ENCODE measurements around the gene GUCY1A1.

The GUCY1A1 gene

GRCh38 chr4:155694100-155694785, 27.6 kb downstream of the GUCY1A1 start:
- DNase-seq, result no peak

GRCh38 chr4:155696226-155696625, 29.6 kb downstream of the GUCY1A1 start:
- DNase-seq, result no peak

DNA sequence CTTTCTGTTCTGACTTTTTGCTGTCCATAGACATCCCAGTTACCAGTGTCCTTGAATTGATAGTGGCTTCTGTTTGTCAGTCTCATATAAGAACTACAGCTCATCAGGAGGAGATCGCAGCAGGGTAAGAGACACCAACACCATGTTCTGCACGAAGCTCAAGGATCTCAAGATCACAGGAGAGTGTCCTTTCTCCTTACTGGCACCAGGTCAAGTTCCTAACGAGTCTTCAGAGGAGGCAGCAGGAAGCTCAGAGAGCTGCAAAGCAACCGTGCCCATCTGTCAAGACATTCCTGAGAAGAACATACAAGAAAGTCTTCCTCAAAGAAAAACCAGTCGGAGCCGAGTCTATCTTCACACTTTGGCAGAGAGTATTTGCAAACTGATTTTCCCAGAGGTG, 30.1 kb downstream of the GUCY1A1 start:
- DNase-seq, result no peak

DNA sequence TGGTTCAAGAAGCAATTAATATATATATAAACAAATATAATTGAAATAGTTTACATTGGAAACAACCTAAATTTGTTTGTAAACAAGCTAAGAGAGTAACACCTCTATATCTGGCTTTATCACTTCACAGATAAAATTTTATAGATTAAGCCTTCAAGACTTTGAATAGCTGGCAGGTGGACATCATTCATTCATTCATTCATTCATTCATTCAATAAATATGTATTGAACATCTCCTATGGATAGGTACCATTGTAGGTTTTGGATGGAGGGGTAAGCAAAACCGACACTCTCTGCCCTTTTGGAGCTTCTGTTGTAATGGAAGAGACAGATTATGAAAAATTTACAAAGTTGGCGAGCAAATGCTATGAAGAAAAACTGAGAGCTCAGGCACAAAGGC, 35.2 kb downstream of the GUCY1A1 start:
- no peak for DNase-seq

- no peak for DNase-seq
Observed at GRCh38 chr4:155703486-155704247, 37.0 kb downstream of the GUCY1A1 start.

- DNase-seq, result no peak
Observed at GRCh38 chr4:155704841-155705404, 38.3 kb downstream of the GUCY1A1 start.

DNA sequence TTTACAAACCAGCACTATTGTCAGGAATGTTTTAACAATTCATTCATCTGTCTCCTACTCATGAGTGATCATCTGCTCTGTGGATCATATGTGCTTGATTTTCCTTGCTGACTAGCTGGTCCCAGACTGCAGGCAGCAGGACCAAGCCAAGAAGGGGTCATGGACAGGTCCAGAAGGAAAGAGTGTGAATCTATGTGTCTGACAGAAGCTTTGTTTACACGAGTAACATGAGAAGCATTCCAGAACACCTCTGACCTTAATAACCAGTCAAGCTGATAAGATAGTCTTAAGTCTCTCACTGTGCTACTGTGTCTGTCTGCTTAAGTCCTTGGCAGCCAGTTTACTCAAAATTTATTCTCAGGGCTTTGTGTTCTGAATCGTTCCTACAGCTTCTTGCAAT, 39.0 kb downstream of the GUCY1A1 start:
- DNase-seq, result no peak

DNA sequence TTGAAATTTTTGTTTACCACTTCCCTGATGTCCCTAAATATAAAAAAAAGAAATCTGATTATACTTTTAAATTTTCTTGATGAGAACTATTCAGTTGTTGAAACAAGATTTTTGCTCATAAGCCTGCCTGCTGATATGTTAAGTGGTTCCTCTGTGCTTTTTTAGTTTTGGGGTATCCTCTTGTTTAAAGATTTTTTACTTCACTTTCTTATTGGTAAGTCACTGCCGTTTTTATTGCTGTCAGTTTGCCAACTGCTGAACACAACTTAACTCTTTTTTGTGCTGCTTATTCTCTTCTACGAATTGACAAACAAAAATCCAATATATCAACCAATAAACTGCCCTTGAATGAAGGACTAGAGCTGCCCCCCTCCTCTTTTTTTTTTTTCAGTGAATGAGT, 39.5 kb downstream of the GUCY1A1 start:
- no peak for DNase-seq

DNA sequence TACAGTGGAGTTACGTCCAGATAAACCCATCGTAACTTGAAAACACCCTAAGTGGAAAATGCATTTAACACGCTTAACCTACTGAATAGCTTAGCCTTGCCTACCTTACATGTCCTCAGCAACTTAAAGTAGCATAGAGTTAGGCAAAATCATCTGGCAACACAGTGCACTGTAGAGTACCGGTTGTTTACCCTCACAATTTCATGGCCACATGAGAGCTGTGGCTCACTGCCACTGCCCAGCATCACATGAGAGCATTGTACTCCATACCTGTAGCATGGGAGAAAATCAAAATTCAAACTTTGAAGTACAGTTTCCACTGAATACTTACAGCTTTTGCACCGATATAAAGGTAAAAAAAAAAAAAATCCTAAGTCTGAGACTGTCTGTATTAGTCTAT, 40.6 kb downstream of the GUCY1A1 start:
- DNase-seq, result no peak

DNA sequence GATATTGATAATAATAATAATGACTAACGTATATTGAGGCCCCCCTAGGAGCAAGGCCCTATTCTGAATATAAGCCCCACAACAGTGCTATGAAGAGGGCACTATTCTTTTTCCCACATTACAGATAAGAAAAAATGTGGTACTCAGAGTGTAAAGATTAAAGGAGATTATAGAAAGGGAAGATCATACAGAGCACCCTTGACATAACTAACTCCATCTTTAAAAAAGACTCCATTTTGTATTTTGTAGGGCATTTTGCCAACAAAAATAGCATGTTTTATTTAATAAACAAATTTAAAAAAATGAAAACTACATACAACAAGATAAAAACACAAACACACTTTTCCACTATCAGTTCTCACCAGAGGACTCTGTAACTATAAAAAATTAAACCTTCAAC, 42.1 kb downstream of the GUCY1A1 start:
- DNase-seq, result no peak

- no peak for DNase-seq
Observed at GRCh38 chr4:155709918-155710317, 43.3 kb downstream of the GUCY1A1 start.

- DNase-seq, result no peak
Observed at GRCh38 chr4:155711556-155711955, 44.9 kb downstream of the GUCY1A1 start.

DNA sequence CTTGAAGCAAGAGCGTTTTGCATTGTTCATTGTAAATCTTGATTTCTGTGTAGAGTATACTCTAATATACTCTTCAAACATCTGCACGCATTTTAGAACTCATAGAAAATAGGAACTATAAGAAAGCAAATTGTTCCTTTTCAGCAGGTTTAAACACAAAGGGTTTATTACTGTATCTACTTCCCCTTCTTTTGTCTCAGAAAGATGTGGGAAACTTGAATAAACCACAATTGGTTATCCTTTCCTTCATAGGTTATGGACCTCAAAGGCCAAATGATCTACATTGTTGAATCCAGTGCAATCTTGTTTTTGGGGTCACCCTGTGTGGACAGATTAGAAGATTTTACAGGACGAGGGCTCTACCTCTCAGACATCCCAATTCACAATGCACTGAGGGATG, 46.2 kb downstream of the GUCY1A1 start:
- DNase-seq, result peak in 1 of 2 donors; percentile 5

DNA sequence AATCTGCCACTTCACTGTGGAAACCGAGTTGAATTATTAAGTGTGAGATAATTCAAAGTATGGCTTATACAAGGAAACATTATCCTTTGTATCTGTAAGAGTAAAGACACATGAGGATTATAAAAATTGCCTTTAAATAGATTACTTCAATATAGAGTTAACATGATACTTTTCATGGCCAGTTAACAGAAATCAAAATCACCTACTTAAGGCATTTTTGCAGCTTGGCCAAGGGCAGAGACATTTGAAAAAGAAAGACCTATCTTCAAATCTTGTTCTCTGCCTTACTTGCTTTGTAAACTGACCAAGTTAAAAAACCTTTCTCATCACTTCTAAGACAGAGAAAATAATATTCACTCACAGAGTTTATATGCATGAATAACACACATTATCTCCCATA, 47.3 kb downstream of the GUCY1A1 start:
- DNase-seq, result no peak

- no peak for DNase-seq
Observed at GRCh38 chr4:155722336-155722735, 55.7 kb downstream of the GUCY1A1 start.

DNA sequence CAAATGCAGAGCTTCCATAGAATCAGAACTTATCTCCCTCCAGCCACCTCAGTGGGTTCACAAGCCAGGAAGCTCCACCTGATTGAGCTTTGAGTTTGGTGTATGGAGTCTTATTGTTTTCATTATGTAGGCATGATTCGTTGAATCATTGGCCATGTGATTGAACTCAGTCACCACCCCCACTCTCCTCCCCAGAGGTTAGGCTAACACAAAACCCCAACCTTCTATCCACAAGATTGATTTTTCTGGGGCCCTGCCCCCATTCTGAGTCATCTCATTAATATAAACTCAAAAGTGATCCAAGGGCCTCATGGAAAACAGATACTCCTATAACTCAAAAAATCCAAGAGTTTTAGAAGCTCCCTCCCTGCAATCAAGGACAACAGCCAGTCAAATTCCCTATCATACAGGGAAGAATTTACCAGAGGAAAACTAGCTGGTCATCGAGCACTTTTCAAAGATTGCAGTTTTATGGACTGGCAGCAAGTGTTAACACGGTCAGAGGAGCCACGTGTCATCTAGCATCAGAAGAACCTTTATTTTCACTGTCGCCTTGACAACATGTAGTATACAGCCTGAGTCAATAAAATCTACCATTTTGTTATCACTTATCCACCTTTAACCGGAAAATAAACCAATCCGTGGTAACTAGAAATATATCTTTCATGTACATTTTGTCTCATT, 56.3 kb downstream of the GUCY1A1 start:
- no peak for DNase-seq

- no peak for DNase-seq
Observed at GRCh38 chr4:155724731-155725130, 58.1 kb downstream of the GUCY1A1 start.

- DNase-seq, result no peak
Observed at GRCh38 chr4:155734065-155734464, 67.4 kb downstream of the GUCY1A1 start.

DNA sequence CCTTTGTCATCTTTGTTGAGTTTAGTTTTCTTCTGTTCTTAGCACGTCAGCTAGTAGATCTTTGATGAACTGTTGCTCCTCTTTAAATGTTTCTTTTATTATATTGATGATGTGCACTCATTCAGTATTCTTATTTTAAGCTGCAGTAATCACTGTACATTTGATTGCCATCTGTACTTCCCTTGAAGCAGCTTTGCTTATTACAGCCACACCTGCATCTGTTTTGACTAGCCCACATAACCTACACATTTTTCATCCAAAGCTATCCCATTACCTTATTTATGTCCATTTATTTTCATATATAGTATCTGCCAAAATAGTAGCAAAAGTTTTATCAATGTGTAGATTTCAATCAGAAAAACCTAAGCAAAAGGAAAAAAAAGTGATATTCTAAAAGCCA, 68.3 kb downstream of the GUCY1A1 start:
- no peak for DNase-seq

- no peak for DNase-seq
Observed at GRCh38 chr4:155735496-155735895, 68.8 kb downstream of the GUCY1A1 start.

GRCh38 chr4:155738548-155738947, 71.9 kb downstream of the GUCY1A1 start:
- DNase-seq, result no peak

- DNase-seq, result no peak
Observed at GRCh38 chr4:155741546-155741945, 74.9 kb downstream of the GUCY1A1 start.

DNA sequence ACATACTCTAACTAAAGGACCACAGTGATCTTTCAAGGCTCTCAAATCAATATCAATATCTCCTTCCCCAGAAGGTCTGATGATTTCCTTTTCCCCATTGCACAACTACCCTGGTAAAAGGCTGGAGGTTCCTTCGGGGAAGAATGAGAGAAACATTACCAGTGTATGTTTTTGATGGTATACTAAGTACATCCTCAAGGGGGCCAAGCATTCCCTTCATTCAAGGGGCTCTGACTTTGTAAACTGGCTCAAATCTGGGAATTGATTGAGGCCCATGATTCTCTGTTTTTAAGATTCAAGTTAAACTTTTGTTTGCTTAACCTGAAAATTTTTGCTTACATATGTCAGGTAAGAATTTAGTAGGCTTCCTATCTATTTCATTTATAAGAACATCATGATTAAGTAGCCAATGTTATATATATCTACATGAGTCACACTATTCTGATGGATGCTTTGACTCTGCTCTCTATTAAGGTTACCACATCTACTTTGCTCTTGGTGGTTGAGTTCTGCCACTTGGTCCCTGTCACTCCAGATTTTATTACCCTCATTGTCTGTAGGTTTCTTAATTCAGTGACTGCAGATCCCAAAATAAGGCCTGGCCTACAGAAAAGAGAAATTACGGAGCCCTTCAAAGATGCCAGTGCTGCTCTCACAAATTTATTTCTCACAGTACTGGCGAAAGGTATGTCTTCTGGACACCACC, 75.8 kb downstream of the GUCY1A1 start:
- no peak for DNase-seq

Data from inflammatory macrophage treated with lipopolysaccharide for 1 hour (primary cell).